Lung (tissue), 12 donors: ENCODE measurements around the gene SELPLG. TPM values are rescaled to one million over a fixed set of nuclear protein-coding genes. Genes with fewer than 3 reads are reported as not detected.

Experiments
- ATAC-seq: fragments of 200-7000 bp; cut with Tn5 transposase; one replicate; pipeline ENCODE4 v1.9.1; 2020; ENCODE audit warnings: moderate number of reproducible peaks; ENCODE audit not compliant: insufficient read depth, low FRiP score
- DNase-seq, 3 donors: peaks; one replicate each; pipeline ENCODE4 v3.0.0-alpha.2; 2013 to 2017
- H3K27ac ChIP-seq, 2 donors: one replicate each; pipeline ENCODE4 v1.5.1; 2013; ENCODE audit warnings: mild to moderate bottlenecking in 2 of 2, moderate library complexity in 2 of 2, control low read depth in 1 of 2, inconsistent platforms in 1 of 2, low read depth in 1 of 2, low read length in 1 of 2
- H3K27me3 ChIP-seq, 3 donors: one replicate each; pipeline ENCODE4 v1.5.1; 2013; ENCODE audit warnings: low read length in 2 of 3; ENCODE audit not compliant: control insufficient read depth in 3 of 3, insufficient read depth in 3 of 3
- H3K36me3 ChIP-seq, 4 donors: one replicate each; pipeline ENCODE4 v1.5.1; 2013; ENCODE audit warnings: low read length in 4 of 4, mild to moderate bottlenecking in 1 of 4, moderate library complexity in 1 of 4; ENCODE audit not compliant: control insufficient read depth in 4 of 4, insufficient read depth in 4 of 4
- H3K4me1 ChIP-seq, 5 donors: one replicate each; pipeline ENCODE4 v1.5.1; 2013; ENCODE audit warnings: low read length in 5 of 5, mild to moderate bottlenecking in 2 of 5, moderate library complexity in 1 of 5; ENCODE audit not compliant: control insufficient read depth in 5 of 5, insufficient read depth in 5 of 5
- H3K4me3 ChIP-seq: one replicate; pipeline ENCODE4 v1.5.1; 2013; ENCODE audit warnings: mild to moderate bottlenecking, control low read depth, moderate library complexity
- H3K9ac ChIP-seq, 2 donors: one replicate each; pipeline ENCODE4 v1.5.1; 2013; ENCODE audit warnings: low read length in 2 of 2, control low read depth in 1 of 2; ENCODE audit not compliant: insufficient read depth in 1 of 2
- H3K9me3 ChIP-seq, 4 donors: one replicate each; pipeline ENCODE4 v1.5.1; 2013; ENCODE audit warnings: low read length in 3 of 4, mild to moderate bottlenecking in 1 of 4, moderate library complexity in 1 of 4; ENCODE audit not compliant: control insufficient read depth in 4 of 4, insufficient read depth in 3 of 4
- WGBS, 2 donors: extraction: QIAGEN DNeasy Blood & Tissue Kit; methylation state at CpG; one replicate each; pipeline ENCODE4 v1.1.7; 2013; 5-methylcytosine and 5-hydroxymethylcytosine counted together
- polyA plus RNA-seq, 2 donors: library from polyadenylated mRNA; stranded (reverse); fragments of 200-250 nt; gene quantifications; one replicate each; pipeline ENCODE4 v1.2.1, GENCODE V29; 2013
- total RNA-seq, 2 donors: library from RNA; depleted of rRNA in 1 of 2; stranded (reverse); fragments of >200 nt in 1 of 2; gene quantifications; one replicate each; pipeline ENCODE4 v1.2.1, GENCODE V29; 2014 to 2021
- TF ChIP-seq, protein P1 (sequence below): IDR thresholded peaks from 2 replicates; pipeline ENCODE4 v1.5.1; 2012; ENCODE audit warnings: mild to moderate bottlenecking; ENCODE audit errors: control extremely low read depth, extremely low read depth
- donor health status: control.
- donor health status: control.
- donor health status: Bipolar disorder and iron deficiency.
- donor health status: healthy.
- donor health status: DM: yes; HTN: yes; CAD: no.

Gene SELPLG
- total and polyA plus RNA-seq, 4 donors: 11.3 to 97.0 (median 30.5) TPM

DNA sequence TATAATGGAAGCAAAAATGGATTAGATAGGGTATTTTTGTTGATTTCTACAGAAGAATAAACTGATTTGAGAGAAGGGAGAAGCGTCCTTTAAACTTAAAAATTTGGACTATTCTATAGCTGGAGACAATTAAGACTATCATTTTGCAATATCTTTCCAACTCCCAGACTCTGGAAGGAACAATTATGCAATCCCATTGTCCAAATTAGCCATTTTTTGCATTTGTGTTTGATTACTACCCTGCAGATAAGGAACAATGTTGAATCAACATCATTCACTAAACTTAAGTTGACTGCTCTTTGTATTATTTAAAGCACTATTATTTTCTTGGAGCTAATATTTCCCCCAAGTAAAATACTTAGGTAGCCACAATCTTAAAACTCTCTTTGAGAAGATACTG is 34.8 kb upstream of the SELPLG start:
- TF ChIP-seq, protein P1, sequence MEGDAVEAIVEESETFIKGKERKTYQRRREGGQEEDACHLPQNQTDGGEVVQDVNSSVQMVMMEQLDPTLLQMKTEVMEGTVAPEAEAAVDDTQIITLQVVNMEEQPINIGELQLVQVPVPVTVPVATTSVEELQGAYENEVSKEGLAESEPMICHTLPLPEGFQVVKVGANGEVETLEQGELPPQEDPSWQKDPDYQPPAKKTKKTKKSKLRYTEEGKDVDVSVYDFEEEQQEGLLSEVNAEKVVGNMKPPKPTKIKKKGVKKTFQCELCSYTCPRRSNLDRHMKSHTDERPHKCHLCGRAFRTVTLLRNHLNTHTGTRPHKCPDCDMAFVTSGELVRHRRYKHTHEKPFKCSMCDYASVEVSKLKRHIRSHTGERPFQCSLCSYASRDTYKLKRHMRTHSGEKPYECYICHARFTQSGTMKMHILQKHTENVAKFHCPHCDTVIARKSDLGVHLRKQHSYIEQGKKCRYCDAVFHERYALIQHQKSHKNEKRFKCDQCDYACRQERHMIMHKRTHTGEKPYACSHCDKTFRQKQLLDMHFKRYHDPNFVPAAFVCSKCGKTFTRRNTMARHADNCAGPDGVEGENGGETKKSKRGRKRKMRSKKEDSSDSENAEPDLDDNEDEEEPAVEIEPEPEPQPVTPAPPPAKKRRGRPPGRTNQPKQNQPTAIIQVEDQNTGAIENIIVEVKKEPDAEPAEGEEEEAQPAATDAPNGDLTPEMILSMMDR: no peak
- H3K9me3 ChIP-seq: no peaks in the 10 kb centered on the region
- ATAC-seq (no peak), DNase-seq (peak in 2 of 3 donors; percentile 60 to 71)
- H3K9ac ChIP-seq: no peak overlapping the region
- WGBS, 2 donors: 70 to 76% methylated on average over 1 of the region's 1 CpG
- H3K27ac ChIP-seq: no peak overlapping the region
- H3K27me3 ChIP-seq: no peaks in the 10 kb centered on the region
- peaks cover 0 to 8% (median 1%) of the 10 kb centered on the region in 4 donors for H3K36me3 ChIP-seq
- H3K4me3 ChIP-seq: no peak overlapping the region
- peaks cover 0 to 30% (median 22%) of the 10 kb centered on the region in 5 donors for H3K4me1 ChIP-seq

DNA sequence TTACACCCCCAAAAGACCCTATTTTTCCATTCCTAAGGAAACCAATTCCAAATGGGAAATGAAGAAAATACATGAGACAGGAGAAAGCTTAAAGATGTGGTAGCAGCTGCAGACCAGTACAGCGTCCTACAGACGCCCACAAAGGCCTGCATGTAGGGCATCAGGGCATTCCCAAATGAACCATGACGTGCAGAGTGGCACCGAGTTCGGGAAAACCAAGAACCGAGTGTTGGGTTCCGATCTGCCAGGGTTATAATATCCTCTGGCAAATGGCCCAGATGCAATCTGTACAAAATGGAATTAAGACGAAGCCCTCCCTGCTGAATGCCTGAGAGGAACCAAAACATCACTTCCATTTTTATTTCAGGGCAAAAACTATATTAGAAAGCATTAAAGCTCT is 34.4 kb upstream of the SELPLG start:
- Histone ChIP-seq H3K9ac (no peak overlapping the region), H3K36me3 (peaks cover 0 to 4% (median under 1%) of the 10 kb centered on the region in 4 donors), H3K27me3 (no peaks in the 10 kb centered on the region), H3K4me1 (peaks cover 0 to 30% (median 22%) of the 10 kb centered on the region in 5 donors), H3K4me3 (no peak overlapping the region), H3K9me3 (no peaks in the 10 kb centered on the region), H3K27ac (no peak overlapping the region)
- no peak for ATAC-seq
- WGBS, 2 donors: 71% methylated on average over 8 of the region's 8 CpGs
- no peak for DNase-seq
- TF ChIP-seq, protein P1: no peak

DNA sequence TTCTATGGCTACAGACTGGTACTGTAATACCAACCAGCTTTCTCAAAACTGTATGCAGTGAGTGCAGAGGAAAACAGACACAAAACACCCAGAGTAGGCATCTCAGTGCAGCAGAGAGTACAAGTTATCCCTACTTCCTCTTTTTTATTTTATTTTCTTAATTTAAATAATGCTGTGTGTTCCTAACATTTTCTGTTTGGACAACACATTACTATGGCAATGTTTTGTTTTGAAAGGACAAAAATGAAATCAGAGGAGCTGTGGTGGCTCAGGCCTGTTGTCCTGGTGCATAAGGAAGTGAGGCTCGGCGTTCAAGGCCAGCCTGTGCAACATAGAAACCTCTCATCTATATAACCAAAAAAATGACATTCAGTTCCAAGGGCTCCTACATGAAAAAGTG is 33.7 kb upstream of the SELPLG start:
- peak in 1 of 3 donors; percentile 41 for DNase-seq
- H3K27ac ChIP-seq: no peak overlapping the region
- H3K9ac ChIP-seq: no peak overlapping the region
- 40 to 51% methylated on average over 2 of the region's 2 CpGs for WGBS, 2 donors
- ATAC-seq: no peak
- peaks cover 0 to 30% (median 22%) of the 10 kb centered on the region in 5 donors for H3K4me1 ChIP-seq
- H3K36me3 ChIP-seq: peaks cover 0 to 4% (median 0%) of the 10 kb centered on the region in 4 donors
- H3K27me3 ChIP-seq: no peaks in the 10 kb centered on the region
- no peak overlapping the region for H3K4me3 ChIP-seq
- H3K9me3 ChIP-seq: no peaks in the 10 kb centered on the region
- TF ChIP-seq, protein P1: no peak

DNA sequence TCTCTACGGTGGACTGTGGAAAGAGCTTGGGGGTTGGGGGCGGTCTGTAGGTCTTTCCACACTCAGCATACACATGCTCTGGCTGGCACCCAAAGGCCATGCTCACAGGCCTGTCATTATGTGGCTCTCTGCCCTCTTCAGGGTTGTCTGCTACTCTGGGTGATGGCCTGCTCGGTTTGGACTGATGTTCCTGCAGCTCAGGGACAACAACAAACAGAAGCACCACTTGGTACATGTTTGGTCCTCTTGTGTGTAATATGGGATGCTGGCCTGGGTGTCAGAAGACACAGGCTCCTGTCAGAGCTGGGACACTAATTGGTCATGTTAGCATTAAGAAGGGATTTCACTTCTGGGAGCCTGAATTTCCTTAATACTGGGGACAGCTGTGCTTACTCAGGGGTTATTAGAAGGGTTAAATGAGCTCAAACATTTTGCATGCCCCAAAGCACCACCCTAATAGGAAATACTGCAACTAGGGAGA is 32.7 kb upstream of the SELPLG start:
- Histone ChIP-seq H3K27ac (peak overlapping the region; percentile 15 to 26), H3K9me3 (no peaks in the 10 kb centered on the region), H3K36me3 (peaks cover 0 to 5% (median 2%) of the 10 kb centered on the region in 4 donors), H3K4me3 (no peak overlapping the region), H3K27me3 (no peaks in the 10 kb centered on the region), H3K9ac (peak overlapping the region in 1 of 2 donors; percentile 30), H3K4me1 (peaks cover 0 to 30% (median 22%) of the 10 kb centered on the region in 5 donors)
- TF ChIP-seq, protein P1: no peak
- no peak for ATAC-seq
- peak; percentile 44 to 65 (median 49) for DNase-seq
- WGBS, 2 donors: 35 to 63% methylated on average over 3 of the region's 3 CpGs
